CD4-positive, alpha-beta T cell treated with Interleukin-21 for 1 hour (primary cell): ENCODE data around the gene PIK3R1.
"Not testable (repeated sequence)": the region's sequence is repeated elsewhere in the genome, so short reads cannot be mapped to it uniquely, and the experiment has no call there.

Experiments used
- DNase-seq: peaks from one replicate; pipeline ENCODE4 v3.0.0-alpha.2; 2020

Gene PIK3R1

GRCh38 chr5:68229416-68229815 lies 13.9 kb downstream of the PIK3R1 start:
- DNase-seq, result no peak

DNA sequence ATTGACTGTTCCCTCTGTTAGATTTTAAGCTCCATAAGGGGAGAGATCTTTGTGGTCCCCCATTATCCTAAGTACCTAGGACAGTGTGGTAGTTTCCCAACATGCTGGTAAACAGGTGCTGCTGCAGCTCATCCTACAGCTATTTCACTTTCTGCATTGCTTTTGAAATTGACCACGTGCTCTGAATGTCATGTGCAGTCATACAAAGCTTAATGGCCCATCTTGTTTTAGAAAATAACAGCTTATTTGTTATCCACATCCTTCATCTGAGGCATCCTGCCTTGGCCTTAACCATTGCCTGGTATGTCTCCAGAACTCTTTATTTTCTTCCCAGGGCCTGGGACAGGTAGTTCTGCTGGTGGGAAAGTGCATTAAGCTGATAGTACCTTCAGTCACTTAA lies 14.7 kb downstream of the PIK3R1 start:
- no peak for DNase-seq

GRCh38 chr5:68231414-68232076 lies 16.0 kb downstream of the PIK3R1 start:
- no peak for DNase-seq

- DNase-seq, result no peak
Observed at GRCh38 chr5:68232277-68232676, 16.7 kb downstream of the PIK3R1 start.

DNA sequence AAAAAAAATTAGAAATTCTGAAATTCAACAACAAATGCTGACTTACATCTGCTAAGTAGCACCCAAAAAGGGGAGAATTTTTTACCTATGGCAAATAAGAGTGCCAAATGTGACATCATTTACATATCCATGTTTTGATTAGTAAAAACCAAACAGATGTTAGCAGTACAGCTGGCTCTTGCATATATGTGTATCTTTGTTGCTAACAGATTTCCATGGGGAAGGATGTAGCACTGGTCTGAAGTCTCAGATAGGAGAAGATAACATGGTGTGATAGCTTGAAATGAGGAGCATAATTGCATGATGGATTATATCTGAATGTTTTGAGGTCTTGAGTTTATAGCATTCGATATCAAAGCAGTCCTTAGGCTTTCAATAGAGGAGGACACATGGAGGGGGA lies 17.5 kb downstream of the PIK3R1 start:
- no peak for DNase-seq

GRCh38 chr5:68235229-68235628 lies 19.7 kb downstream of the PIK3R1 start:
- not testable (repeated sequence) for DNase-seq

GRCh38 chr5:68237715-68238114 lies 22.2 kb downstream of the PIK3R1 start:
- no peak for DNase-seq

- peak; percentile 80 for DNase-seq
Observed at GRCh38 chr5:68239487-68239886, 23.9 kb downstream of the PIK3R1 start.

DNA sequence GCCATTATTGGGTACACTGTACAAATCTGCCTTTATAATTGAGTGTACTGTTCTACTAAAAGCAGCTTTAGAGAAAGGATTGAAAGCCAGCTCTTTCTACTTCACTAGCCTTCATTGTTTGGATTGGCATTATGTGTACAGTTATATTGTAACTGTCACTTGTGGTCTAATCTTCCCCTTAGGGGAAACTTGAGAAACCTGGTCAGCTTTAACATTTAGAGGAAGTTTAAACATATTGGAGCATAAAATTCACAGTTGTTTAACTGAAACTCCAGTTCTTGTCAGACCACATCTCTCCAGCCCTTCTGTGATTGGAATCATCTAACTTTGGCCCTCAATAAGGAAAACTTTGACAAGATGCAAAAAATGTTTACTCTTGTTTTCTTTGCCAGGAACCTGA lies 24.6 kb downstream of the PIK3R1 start:
- DNase-seq, result no peak

DNA sequence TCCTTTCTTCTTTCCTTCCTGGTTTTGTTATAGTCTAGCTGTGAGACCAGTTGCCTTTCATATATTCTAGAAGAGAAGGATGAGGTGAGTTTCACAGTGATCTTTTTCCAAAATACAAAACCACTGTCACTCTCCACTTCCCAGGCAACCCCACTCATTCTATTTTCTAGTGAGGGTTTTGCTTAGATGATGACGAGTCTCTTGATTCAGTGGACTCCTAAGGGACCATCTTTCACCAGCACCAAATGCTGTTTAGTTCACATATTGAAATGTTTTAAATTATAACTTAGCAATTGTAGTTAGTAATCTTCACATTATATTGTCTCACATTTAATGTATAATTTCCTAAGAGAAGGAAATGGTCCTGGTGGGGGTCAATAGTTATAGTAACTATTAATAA lies 25.2 kb downstream of the PIK3R1 start:
- DNase-seq, result no peak

- DNase-seq, result no peak
Observed at GRCh38 chr5:68242743-68243142, 27.2 kb downstream of the PIK3R1 start.

GRCh38 chr5:68243251-68243650 lies 27.7 kb downstream of the PIK3R1 start:
- no peak for DNase-seq

DNA sequence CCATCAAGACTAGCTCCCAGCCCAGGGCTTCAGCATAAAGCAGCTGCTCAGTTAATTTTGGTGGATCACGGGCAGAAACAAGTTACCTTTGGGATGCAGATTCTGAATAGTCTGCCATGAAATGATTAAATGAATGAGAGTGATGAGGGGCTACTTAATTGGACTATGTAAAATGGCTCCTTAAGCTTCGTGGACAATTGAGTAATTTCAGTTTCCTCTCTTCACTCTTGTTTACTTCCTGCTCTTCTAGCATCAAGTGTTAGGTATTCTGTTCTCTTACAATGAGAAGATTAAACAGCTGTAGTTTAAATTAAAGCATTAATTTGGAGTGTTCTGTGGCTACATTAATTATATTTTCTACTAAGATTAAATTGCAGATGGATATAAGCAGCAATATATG lies 28.1 kb downstream of the PIK3R1 start:
- DNase-seq, result no peak

DNA sequence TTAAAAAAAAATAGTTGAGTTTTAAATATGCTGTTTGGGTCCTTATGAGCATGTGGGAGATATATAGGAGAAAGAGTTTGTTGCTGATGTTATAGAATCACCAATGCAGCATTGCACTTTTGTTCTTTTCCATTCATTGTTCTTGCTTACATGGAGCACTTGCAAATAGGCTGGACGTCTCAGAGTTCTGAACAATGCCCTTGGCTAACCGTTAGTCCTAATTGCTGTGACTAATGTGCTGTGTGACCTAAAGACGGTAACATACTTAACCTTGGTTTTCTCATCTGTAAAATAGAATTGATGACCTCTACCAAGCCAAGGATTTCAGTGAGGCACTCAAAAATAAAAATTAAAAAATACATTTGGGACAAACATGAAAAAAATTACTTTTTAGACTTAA lies 29.8 kb downstream of the PIK3R1 start:
- no peak for DNase-seq

GRCh38 chr5:68246802-68247201 lies 31.2 kb downstream of the PIK3R1 start:
- DNase-seq, result peak; percentile 44

DNA sequence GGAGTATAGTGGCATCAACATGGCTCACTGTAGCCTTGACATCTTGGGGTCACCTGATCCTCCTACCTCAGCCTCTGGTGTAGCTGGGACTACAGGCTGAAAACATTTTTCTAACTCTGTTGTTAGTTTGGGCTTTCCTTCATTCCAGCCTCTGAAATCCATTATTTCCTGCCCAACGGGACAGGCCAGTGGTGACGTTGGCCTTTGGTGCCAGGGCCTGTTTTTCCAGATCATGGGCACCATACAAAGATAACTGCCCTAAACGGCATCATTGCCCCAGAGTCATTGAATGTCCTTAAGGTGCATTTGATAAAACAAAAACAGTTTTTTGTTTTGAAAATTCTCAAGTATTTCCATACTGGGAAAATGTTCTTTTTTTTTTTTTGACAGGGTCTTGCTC lies 32.1 kb downstream of the PIK3R1 start:
- DNase-seq, result no peak

- no peak for DNase-seq
Observed at GRCh38 chr5:68248896-68249295, 33.3 kb downstream of the PIK3R1 start.

GRCh38 chr5:68249520-68249919 lies 34.0 kb downstream of the PIK3R1 start:
- no peak for DNase-seq

- no peak for DNase-seq
Observed at GRCh38 chr5:68250661-68251298, 35.2 kb downstream of the PIK3R1 start.

DNA sequence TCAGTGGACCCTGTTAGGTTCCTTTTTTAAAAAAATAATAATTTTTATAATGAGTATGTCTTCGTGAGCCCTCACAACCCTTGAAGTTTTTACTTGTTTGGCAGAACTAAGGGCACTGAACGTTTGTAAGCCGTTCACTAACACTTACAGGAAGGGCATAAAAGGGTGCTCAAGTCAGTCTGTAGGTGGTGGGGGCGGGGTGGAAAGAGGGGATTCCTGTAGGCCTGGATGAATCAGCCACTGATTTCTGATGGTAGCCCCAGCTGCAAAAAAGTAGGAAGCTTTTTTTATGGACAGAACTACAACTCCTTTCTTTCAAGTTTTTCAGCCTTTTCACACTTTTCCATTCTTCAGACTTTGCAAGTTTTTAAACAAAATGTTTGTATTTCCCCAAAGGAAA lies 35.8 kb downstream of the PIK3R1 start:
- DNase-seq, result peak; percentile 48

DNA sequence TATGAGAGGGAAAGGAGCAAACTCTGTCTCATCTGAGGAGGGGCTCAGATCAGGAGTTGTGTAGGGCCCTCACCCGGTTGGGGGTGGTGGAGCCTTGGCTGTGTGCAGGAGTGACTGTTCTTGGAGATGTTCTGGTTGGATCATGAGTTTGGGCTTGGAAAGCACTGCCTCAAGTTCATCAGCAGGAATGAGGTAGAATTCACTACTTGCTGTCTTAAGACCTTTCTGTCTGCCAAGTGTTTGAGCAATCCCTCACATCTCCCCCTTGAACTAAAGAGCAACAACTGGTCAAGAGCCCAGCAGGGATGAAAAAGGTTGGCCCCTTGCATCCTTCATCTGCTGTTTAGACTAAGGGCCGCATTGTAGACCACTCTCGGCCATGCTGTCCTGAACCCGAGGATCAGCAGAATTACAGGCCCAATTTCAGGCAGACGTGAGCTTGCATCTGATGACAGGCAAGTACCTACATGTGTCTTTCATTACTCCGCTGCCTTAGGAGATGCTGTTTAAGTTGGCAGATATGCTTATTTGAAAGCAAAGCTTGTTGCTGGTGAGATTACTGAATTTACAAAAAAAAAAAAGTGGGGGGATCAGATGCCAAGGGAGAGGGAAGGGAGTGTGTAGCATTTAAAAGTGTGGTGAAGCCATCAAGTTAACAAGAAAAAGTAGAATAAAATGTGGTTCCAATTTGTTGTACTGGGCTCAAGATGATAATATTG lies 36.4 kb downstream of the PIK3R1 start:
- DNase-seq, result no peak

GRCh38 chr5:68252673-68253623 lies 37.4 kb downstream of the PIK3R1 start:
- peak; percentile 60 for DNase-seq
